T-cell (primary cell): ENCODE results near the gene ITSN1. TPM values are rescaled to one million over a fixed set of nuclear protein-coding genes. Genes with fewer than 3 reads are reported as not detected.

Experiments
- ATAC-seq, 4 experiments: fragments of 200-7000 bp in 3 of 4; fragments of 150-1000 bp in 1 of 4; cut with Tn5 transposase; replicated peaks in 1 of 4; 1 replicate in 3 of 4; 2 replicates in 1 of 4; pipeline ENCODE4 v1.10.0; 2021; ENCODE audit warnings: moderate library complexity in 3 of 4, mild to moderate bottlenecking in 2 of 4, moderate number of reproducible peaks in 1 of 4
- CTCF ChIA-PET, 2 donors: fragments of 300-600 bp; sonication (Branson Sonifier 250); formaldehyde crosslinking; loops; one replicate each; lab custom pipeline; 2022; ENCODE audit warnings: antibody characterized with exemption in 2 of 2; lab: Charles Lee
- POLR2A ChIA-PET, 2 donors: fragments of 300-600 bp; sonication (Branson Sonifier 250); formaldehyde crosslinking; loops; one replicate each; lab custom pipeline; 2022; ENCODE audit warnings: antibody characterized with exemption in 2 of 2; lab: Charles Lee
- DNase-seq, 35 experiments: peaks; one replicate each; pipeline versions ENCODE4 v3.0.0 to v3.0.0-alpha.2; 2013 to 2023
- H3K27ac ChIP-seq: one replicate; pipeline ENCODE4 v1.5.1; 2013; ENCODE audit warnings: low read length
- H3K27me3 ChIP-seq, 2 experiments: replicated peaks in 1 of 2; 1 replicate in 1 of 2; 2 replicates in 1 of 2; pipeline versions ENCODE4 v1.6.1 to v1.7.0; 2013; ENCODE audit warnings: low read length in 1 of 2, mixed read lengths in 1 of 2; ENCODE audit not compliant: control insufficient read depth in 2 of 2, insufficient read depth in 2 of 2; ENCODE audit errors: extremely low read depth in 1 of 2
- H3K36me3 ChIP-seq, 2 donors: 1 replicate in 1 of 2; 2 replicates in 1 of 2; pipeline versions ENCODE4 v1.6.1 to v1.7.0; 2013; ENCODE audit warnings: low read length in 1 of 2; ENCODE audit not compliant: control insufficient read depth in 2 of 2, insufficient read depth in 1 of 2; ENCODE audit errors: extremely low read depth in 1 of 2
- H3K4me1 ChIP-seq, 2 experiments: 1 replicate in 1 of 2; 2 replicates in 1 of 2; pipeline versions ENCODE4 v1.6.1 to v1.7.0; 2013; ENCODE audit warnings: low read length in 2 of 2, mixed read lengths in 1 of 2; ENCODE audit not compliant: insufficient read depth in 2 of 2, control insufficient read depth in 1 of 2; ENCODE audit errors: extremely low read depth in 1 of 2
- H3K4me3 ChIP-seq, 2 donors: 1 replicate in 1 of 2; 2 replicates in 1 of 2; pipeline versions ENCODE4 v1.5.1 to v1.7.0; 2013; ENCODE audit warnings: mild to moderate bottlenecking in 2 of 2, low read length in 1 of 2, moderate library complexity in 1 of 2; ENCODE audit not compliant: control insufficient read depth in 1 of 2; ENCODE audit errors: extremely low read depth in 1 of 2
- H3K9me3 ChIP-seq: 2 replicates; pipeline ENCODE4 v1.7.0; 2013
- H3K27ac Mint-ChIP-seq, 2 donors: one replicate each; pipeline ENCODE4 v1.8.0; 2020 to 2021; ENCODE audit warnings: mild to moderate bottlenecking in 2 of 2, mixed read lengths in 2 of 2
- H3K27me3 Mint-ChIP-seq, 2 donors: one replicate each; pipeline ENCODE4 v1.8.0; 2021 to 2022; ENCODE audit warnings: mixed read lengths in 2 of 2
- H3K36me3 Mint-ChIP-seq: one replicate; pipeline ENCODE4 v1.8.0; 2021; ENCODE audit warnings: mixed read lengths
- H3K4me1 Mint-ChIP-seq, 3 donors: one replicate each; pipeline ENCODE4 v1.8.0; 2020 to 2022; ENCODE audit warnings: mixed read lengths in 3 of 3, mild to moderate bottlenecking in 1 of 3
- H3K4me3 Mint-ChIP-seq, 3 donors: one replicate each; pipeline ENCODE4 v1.8.0; 2020 to 2022; ENCODE audit warnings: mild to moderate bottlenecking in 3 of 3, mixed read lengths in 3 of 3, moderate library complexity in 3 of 3
- H3K9me3 Mint-ChIP-seq, 3 donors: one replicate each; pipeline ENCODE4 v1.8.0; 2020 to 2022; ENCODE audit warnings: mixed read lengths in 3 of 3
- WGBS: methylation state at CpG from one replicate; pipeline ENCODE4 v1.1.5; 2013; ENCODE audit warnings: missing lambda C conversion rate; ENCODE audit not compliant: insufficient coverage; 5-methylcytosine and 5-hydroxymethylcytosine counted together
- total RNA-seq, 35 experiments: library from RNA in 6 of 35; stranded (reverse) in 6 of 35; fragments of 120-200 nt in 1 of 35; gene quantifications; one replicate each; pipeline versions ENCODE4 v1.2.1 to v1.2.4 and lab custom pipeline; 2013 to 2026

ITSN1 gene
- total RNA-seq, 5 donors from 2014 or later (not counting 1 experiment from before 2014, with no cell fraction given): 2.3 to 3.9 (median 3.0) TPM

DNA sequence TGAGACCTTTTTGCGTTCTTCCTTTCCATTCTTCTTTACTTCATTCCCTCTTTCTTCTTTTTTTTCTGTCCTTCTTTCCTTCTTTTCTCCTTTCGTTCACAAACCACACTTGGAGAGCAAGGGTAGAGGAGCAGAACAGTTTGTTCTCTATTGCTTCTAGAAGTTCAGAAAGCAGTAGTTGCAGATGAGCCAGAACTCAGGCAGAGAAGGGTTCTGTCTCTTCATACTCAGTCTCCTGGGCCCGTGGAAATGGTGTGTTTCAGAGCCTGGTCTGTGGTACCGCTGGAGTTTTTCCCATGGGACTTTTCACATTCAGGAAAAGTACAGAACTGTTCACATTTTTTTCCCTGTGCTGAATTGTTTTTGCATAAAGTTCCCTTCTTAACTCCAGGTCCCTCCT is 186.3 kb downstream of the ITSN1 start:
- ChIA-PET POLR2A (no interaction called here), CTCF (no interaction called here)
- Mint-ChIP-seq H3K9me3 (peaks cover 0 to 6% (median 1%) of the 10 kb centered on the region in 3 donors), H3K4me3 (no peak overlapping the region), H3K27me3 (peaks cover 0 to 2% of the 10 kb centered on the region in 2 donors), H3K27ac (no peak overlapping the region), H3K36me3 (peaks cover 17% of the 10 kb centered on the region), H3K4me1 (no peaks in the 10 kb centered on the region)
- Histone ChIP-seq H3K27me3 (peaks cover 0 to 3% of the 10 kb centered on the region in 2 experiments), H3K36me3 (no peaks in the 10 kb centered on the region), H3K27ac (no peak overlapping the region), H3K4me3 (no peak overlapping the region), H3K9me3 (no peaks in the 10 kb centered on the region), H3K4me1 (no peaks in the 10 kb centered on the region)
- ATAC-seq (no peak), DNase-seq (no peak)
- WGBS: 40% methylated on average over 1 of the region's 4 CpGs

DNA sequence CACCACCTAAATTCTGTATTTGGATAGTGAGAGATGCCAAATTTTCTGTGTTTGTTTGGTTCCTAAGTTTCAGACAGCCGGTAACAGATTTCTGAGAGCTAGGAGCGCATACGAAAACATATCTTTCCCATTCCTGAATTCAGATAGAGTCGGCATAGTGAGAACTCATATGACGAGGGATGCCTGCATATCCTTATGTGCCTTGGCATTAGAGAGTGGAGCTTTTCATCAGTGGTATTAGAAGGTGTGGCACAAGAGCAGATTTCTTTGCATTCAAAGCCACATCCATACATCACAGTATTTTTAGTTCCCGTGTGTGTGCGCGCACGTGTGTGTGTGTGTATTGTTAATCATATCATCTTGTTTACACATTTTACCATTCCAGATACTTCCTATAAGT is 187.5 kb downstream of the ITSN1 start:
- H3K36me3 Mint-ChIP-seq: peaks cover 17% of the 10 kb centered on the region
- H3K27me3 Mint-ChIP-seq: peaks cover 0 to 2% of the 10 kb centered on the region in 2 donors
- no peak for ATAC-seq
- no peaks in the 10 kb centered on the region for H3K36me3 ChIP-seq
- H3K4me3 ChIP-seq: no peak overlapping the region
- no CpG with 5 or more reads among the region's 9 CpGs for WGBS
- no peak overlapping the region for H3K27ac ChIP-seq
- H3K4me1 ChIP-seq: no peaks in the 10 kb centered on the region
- no peaks in the 10 kb centered on the region for H3K9me3 ChIP-seq
- no peak overlapping the region for H3K27ac Mint-ChIP-seq
- H3K4me3 Mint-ChIP-seq: no peak overlapping the region
- ChIA-PET CTCF (no interaction called here), POLR2A (no interaction called here)
- no peak for DNase-seq
- peaks cover 0 to 3% of the 10 kb centered on the region in 2 experiments for H3K27me3 ChIP-seq
- H3K4me1 Mint-ChIP-seq: no peaks in the 10 kb centered on the region
- peaks cover 0 to 6% (median 1%) of the 10 kb centered on the region in 3 donors for H3K9me3 Mint-ChIP-seq

DNA sequence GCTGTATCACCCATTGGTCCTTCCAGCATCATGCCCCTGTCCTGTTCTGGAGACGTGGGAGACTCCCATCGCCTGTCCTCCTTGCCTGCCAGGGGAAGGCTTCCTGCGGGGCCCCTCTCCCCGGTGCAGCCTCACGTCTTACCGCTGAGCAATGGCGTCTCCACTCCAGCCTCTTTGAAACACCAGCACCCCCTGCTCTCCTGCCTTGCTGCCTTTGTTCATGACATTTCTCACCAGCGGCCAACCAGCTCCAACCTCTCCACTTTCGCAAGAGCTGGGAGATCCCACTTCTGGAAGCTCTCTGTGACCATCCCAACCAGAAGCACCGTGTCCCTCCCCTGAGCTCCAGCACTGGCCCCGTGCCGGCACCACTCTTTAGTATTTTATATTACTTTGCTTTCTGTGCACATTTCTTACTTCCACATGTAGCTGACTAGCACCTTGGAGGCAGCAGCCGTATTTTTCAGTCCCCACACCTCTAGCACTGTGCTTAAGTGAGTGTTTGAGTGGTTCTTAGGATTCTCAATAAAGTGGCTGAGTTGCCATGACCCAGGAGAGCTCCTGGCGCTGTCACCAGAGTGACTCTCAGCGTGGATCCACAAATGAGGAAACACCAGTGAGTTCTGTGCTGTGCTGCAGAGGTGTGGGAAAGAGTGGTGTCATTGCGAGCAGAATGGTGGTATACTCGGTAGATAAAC is 189.8 kb downstream of the ITSN1 start:
- H3K4me3 ChIP-seq: no peak overlapping the region
- no peak overlapping the region for H3K27ac ChIP-seq
- no peaks in the 10 kb centered on the region for H3K4me1 ChIP-seq
- ChIA-PET CTCF (no interaction called here), POLR2A (no interaction called here)
- Mint-ChIP-seq H3K4me1 (no peaks in the 10 kb centered on the region), H3K27me3 (peaks cover 0 to 2% of the 10 kb centered on the region in 2 donors), H3K27ac (no peak overlapping the region), H3K9me3 (peaks cover 0 to 6% (median 1%) of the 10 kb centered on the region in 3 donors), H3K4me3 (no peak overlapping the region), H3K36me3 (peaks cover 17% of the 10 kb centered on the region)
- peaks cover 0 to 3% of the 10 kb centered on the region in 2 experiments for H3K27me3 ChIP-seq
- ATAC-seq: no peak
- H3K36me3 ChIP-seq: no peaks in the 10 kb centered on the region
- H3K9me3 ChIP-seq: no peaks in the 10 kb centered on the region
- 91% methylated on average over 14 of the region's 17 CpGs for WGBS
- no peak for DNase-seq

DNA sequence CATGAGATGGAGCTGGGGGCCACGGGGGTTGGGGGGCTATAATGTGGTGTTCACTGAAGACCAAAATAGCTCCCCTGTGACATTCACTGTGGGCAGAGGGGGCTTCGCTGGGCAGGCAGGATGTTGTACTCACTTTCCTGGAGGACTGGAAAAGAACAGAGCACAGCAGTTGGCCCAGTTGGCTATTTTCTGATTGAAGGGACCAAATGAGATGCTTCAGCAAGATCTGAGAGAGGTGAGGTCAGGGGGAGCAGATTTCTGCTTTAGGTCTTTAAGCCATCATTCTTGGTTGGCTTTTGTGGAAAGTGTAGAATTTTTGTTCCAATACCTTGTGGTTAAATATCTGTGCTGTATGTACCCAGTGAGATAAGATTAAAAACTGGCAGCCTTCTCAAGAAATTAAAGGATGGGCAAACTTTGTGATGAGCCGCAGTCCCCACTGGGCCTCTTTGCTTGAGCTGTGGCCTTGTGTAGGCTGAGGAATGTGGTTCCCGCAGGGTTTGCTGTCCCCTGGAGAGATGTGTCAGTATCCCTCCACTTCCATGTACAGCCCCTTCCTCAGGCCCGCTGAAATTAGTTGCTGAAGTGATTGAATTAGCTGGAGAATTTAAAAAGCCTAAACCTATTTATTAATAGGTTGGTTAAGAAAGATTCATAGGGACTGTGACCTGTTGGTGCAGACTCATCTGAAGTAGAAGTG is 192.7 kb downstream of the ITSN1 start:
- Mint-ChIP-seq H3K9me3 (peaks cover 0 to under 1% (median 0%) of the 10 kb centered on the region in 3 donors), H3K27me3 (no peaks in the 10 kb centered on the region), H3K4me1 (no peaks in the 10 kb centered on the region), H3K36me3 (peaks cover 6% of the 10 kb centered on the region), H3K4me3 (no peak overlapping the region), H3K27ac (no peak overlapping the region)
- Histone ChIP-seq H3K27me3 (no peaks in the 10 kb centered on the region), H3K36me3 (no peaks in the 10 kb centered on the region), H3K9me3 (no peaks in the 10 kb centered on the region), H3K27ac (no peak overlapping the region), H3K4me3 (no peak overlapping the region), H3K4me1 (no peaks in the 10 kb centered on the region)
- CTCF ChIA-PET: no interaction called here
- no peak for DNase-seq
- no peak for ATAC-seq
- POLR2A ChIA-PET: no interaction called here
- WGBS: 72% methylated on average over 2 of the region's 5 CpGs

DNA sequence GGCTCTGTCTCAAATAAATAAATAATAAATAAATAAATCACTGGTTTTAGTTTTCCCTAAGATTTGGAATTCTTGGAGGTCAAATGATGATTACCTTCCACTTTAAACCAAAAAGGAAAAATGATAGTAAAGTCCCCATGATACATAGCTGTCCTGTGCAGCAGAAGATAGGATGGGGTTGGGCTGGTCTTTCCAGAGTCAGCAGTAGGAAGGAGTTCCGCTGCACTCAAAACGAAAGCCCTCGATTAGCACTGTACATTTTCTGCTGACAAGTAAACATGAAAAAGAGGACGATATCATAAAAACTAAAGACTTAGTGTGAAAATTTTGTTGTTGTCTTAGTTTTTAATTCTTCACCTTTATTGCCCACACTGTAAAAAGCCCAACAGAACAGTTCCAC is 193.6 kb downstream of the ITSN1 start:
- no peaks in the 10 kb centered on the region for H3K4me1 ChIP-seq
- no peak overlapping the region for H3K27ac Mint-ChIP-seq
- no CpG with 5 or more reads among the region's 4 CpGs for WGBS
- H3K36me3 Mint-ChIP-seq: no peaks in the 10 kb centered on the region
- no peaks in the 10 kb centered on the region for H3K27me3 Mint-ChIP-seq
- ATAC-seq (no peak), DNase-seq (no peak)
- H3K4me3 Mint-ChIP-seq: no peak overlapping the region
- POLR2A ChIA-PET: no interaction called here
- H3K27me3 ChIP-seq: no peaks in the 10 kb centered on the region
- no peaks in the 10 kb centered on the region for H3K9me3 ChIP-seq
- no peak overlapping the region for H3K27ac ChIP-seq
- no peak overlapping the region for H3K4me3 ChIP-seq
- no peaks in the 10 kb centered on the region for H3K9me3 Mint-ChIP-seq
- H3K4me1 Mint-ChIP-seq: no peaks in the 10 kb centered on the region
- H3K36me3 ChIP-seq: no peaks in the 10 kb centered on the region
- CTCF ChIA-PET: interaction anchor here in 1 of 2 donors (0.6 kb wide), 1 partner anchor 32 kb away, joined by 3 read pairs; no protein-coding TSS in a partner anchor

DNA sequence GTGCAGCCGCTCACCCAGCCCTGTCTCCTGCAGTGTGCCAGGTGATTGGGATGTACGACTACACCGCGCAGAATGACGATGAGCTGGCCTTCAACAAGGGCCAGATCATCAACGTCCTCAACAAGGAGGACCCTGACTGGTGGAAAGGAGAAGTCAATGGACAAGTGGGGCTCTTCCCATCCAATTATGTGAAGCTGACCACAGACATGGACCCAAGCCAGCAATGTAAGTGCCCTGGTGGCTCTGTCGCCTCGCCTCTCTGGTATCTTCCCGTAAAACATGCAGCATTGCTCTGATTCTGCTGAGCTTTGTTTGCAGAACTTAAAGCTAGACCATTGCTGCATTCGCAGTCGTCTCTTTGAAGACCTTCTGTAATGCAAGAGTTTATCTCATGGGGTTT is 194.1 kb downstream of the ITSN1 start:
- CTCF ChIA-PET: interaction anchor here in 1 of 2 donors (0.6 kb wide), 1 partner anchor 31 kb away, joined by 3 read pairs; no protein-coding TSS in a partner anchor
- Histone ChIP-seq H3K4me3 (no peak overlapping the region), H3K36me3 (no peaks in the 10 kb centered on the region), H3K4me1 (no peaks in the 10 kb centered on the region), H3K27ac (no peak overlapping the region), H3K27me3 (no peaks in the 10 kb centered on the region), H3K9me3 (no peaks in the 10 kb centered on the region)
- ATAC-seq: no peak
- no peaks in the 10 kb centered on the region for H3K4me1 Mint-ChIP-seq
- H3K36me3 Mint-ChIP-seq: no peaks in the 10 kb centered on the region
- DNase-seq: no peak
- POLR2A ChIA-PET: interaction anchor here in 1 of 2 donors (0.6 kb wide), 2 partner anchors 20 to 216 kb away, joined by 8 to 11 read pairs; no protein-coding TSS in a partner anchor
- 91% methylated on average over 4 of the region's 11 CpGs for WGBS
- no peaks in the 10 kb centered on the region for H3K27me3 Mint-ChIP-seq
- no peaks in the 10 kb centered on the region for H3K9me3 Mint-ChIP-seq
- H3K4me3 Mint-ChIP-seq: no peak overlapping the region
- H3K27ac Mint-ChIP-seq: no peak overlapping the region
